ENCODE results near the gene KIRREL3.
"Not testable (repeated sequence)": the region's sequence is repeated elsewhere in the genome, so short reads cannot be mapped to it uniquely, and the experiment has no call there.

KIRREL3 gene

DNA sequence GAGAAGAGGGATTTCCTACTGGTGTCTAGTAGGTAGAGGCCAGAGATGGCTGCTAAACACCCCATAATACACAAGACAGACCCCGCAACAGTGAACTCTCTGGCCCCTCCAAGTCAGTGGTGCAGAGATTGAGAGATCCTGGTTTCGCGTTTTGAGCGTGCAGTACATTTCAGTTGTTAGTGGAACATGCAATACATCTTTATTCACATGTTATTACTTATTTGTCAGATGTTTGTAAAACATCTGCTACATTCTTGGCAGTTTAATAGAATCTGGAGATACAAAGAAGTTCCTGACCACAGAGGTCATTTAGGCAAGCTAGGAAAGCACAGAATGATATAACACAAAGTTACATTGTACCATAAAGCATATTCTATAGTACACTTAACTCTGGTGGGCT lies 603.6 kb downstream of the KIRREL3 start:
- H3K4me3 ChIP-seq (ENCODE audit: low read length), result no peak overlapping the region
- H3K27ac ChIP-seq (ENCODE audit: low read depth, low read length), result no peak overlapping the region
- H3K9ac ChIP-seq (ENCODE audit: low read length), result no peak overlapping the region
- no peaks in the 10 kb centered on the region for H3K4me1 ChIP-seq (ENCODE audit: control insufficient read depth, insufficient read depth, low read length)
- no peaks in the 10 kb centered on the region for H3K27me3 ChIP-seq (ENCODE audit: control insufficient read depth, insufficient read depth, low read length)
- no peaks in the 10 kb centered on the region for H3K36me3 ChIP-seq (ENCODE audit: control insufficient read depth, insufficient read depth, low read length)

DNA sequence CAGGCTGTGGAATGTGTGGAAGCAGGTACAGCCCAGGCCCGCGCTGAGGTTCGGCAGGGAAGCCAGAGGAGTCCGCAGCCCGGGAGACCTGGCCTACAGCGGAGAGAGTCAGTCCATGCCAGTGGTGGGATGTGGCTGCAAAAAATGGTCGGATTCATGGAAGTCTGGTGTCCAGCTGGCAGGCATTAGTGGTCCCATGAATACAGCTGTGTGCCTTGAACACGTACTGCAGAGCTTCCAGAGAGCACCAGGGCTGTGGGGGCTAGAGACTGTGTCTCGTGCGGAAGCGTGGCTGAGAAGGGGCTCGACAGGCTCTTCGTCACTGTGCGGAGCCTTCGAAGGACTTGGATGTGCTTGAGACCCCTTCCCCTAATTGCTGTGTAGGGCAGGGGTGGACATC lies 604.3 kb downstream of the KIRREL3 start:
- H3K9ac ChIP-seq (ENCODE audit: low read length); H3K27ac ChIP-seq (ENCODE audit: low read depth, low read length); H3K27me3 ChIP-seq (ENCODE audit: control insufficient read depth, insufficient read depth, low read length); H3K4me1 ChIP-seq (ENCODE audit: control insufficient read depth, insufficient read depth, low read length); H3K36me3 ChIP-seq (ENCODE audit: control insufficient read depth, insufficient read depth, low read length); H3K4me3 ChIP-seq (ENCODE audit: low read length): not testable (repeated sequence)

- not testable (repeated sequence) for H3K27ac ChIP-seq (ENCODE audit: low read depth, low read length); H3K9ac ChIP-seq (ENCODE audit: low read length); H3K4me3 ChIP-seq (ENCODE audit: low read length); H3K36me3 ChIP-seq (ENCODE audit: control insufficient read depth, insufficient read depth, low read length); H3K27me3 ChIP-seq (ENCODE audit: control insufficient read depth, insufficient read depth, low read length); H3K4me1 ChIP-seq (ENCODE audit: control insufficient read depth, insufficient read depth, low read length)
Observed at GRCh38 chr11:126395784-126396183, 604.8 kb downstream of the KIRREL3 start.

GRCh38 chr11:126394634-126395072 lies 605.9 kb downstream of the KIRREL3 start:
- H3K27me3 ChIP-seq (ENCODE audit: control insufficient read depth, insufficient read depth, low read length); H3K4me3 ChIP-seq (ENCODE audit: low read length); H3K36me3 ChIP-seq (ENCODE audit: control insufficient read depth, insufficient read depth, low read length); H3K4me1 ChIP-seq (ENCODE audit: control insufficient read depth, insufficient read depth, low read length); H3K9ac ChIP-seq (ENCODE audit: low read length); H3K27ac ChIP-seq (ENCODE audit: low read depth, low read length): not testable (repeated sequence)

- H3K27me3 ChIP-seq (ENCODE audit: control insufficient read depth, insufficient read depth, low read length), result no peaks in the 10 kb centered on the region
- no peak overlapping the region for H3K9ac ChIP-seq (ENCODE audit: low read length)
- no peak overlapping the region for H3K27ac ChIP-seq (ENCODE audit: low read depth, low read length)
- no peaks in the 10 kb centered on the region for H3K36me3 ChIP-seq (ENCODE audit: control insufficient read depth, insufficient read depth, low read length)
- H3K4me3 ChIP-seq (ENCODE audit: low read length), result no peak overlapping the region
- no peaks in the 10 kb centered on the region for H3K4me1 ChIP-seq (ENCODE audit: control insufficient read depth, insufficient read depth, low read length)
Observed at GRCh38 chr11:126394036-126394435, 606.5 kb downstream of the KIRREL3 start.

- H3K4me1 ChIP-seq (ENCODE audit: control insufficient read depth, insufficient read depth, low read length), result no peaks in the 10 kb centered on the region
- H3K36me3 ChIP-seq (ENCODE audit: control insufficient read depth, insufficient read depth, low read length), result no peaks in the 10 kb centered on the region
- H3K27me3 ChIP-seq (ENCODE audit: control insufficient read depth, insufficient read depth, low read length), result no peaks in the 10 kb centered on the region
- no peak overlapping the region for H3K27ac ChIP-seq (ENCODE audit: low read depth, low read length)
- no peak overlapping the region for H3K9ac ChIP-seq (ENCODE audit: low read length)
- no peak overlapping the region for H3K4me3 ChIP-seq (ENCODE audit: low read length)
Observed at GRCh38 chr11:126393143-126393542, 607.4 kb downstream of the KIRREL3 start.

GRCh38 chr11:126392633-126393013 lies 607.9 kb downstream of the KIRREL3 start:
- Histone ChIP-seq H3K4me3 (ENCODE audit: low read length) (no peak overlapping the region), H3K9ac (ENCODE audit: low read length) (no peak overlapping the region), H3K4me1 (ENCODE audit: control insufficient read depth, insufficient read depth, low read length) (no peaks in the 10 kb centered on the region), H3K27me3 (ENCODE audit: control insufficient read depth, insufficient read depth, low read length) (no peaks in the 10 kb centered on the region), H3K36me3 (ENCODE audit: control insufficient read depth, insufficient read depth, low read length) (no peaks in the 10 kb centered on the region), H3K27ac (ENCODE audit: low read depth, low read length) (no peak overlapping the region)

GRCh38 chr11:126391970-126392632 lies 608.5 kb downstream of the KIRREL3 start:
- H3K9ac ChIP-seq (ENCODE audit: low read length), result no peak overlapping the region
- no peaks in the 10 kb centered on the region for H3K36me3 ChIP-seq (ENCODE audit: control insufficient read depth, insufficient read depth, low read length)
- H3K27me3 ChIP-seq (ENCODE audit: control insufficient read depth, insufficient read depth, low read length), result no peaks in the 10 kb centered on the region
- H3K4me1 ChIP-seq (ENCODE audit: control insufficient read depth, insufficient read depth, low read length), result no peaks in the 10 kb centered on the region
- no peak overlapping the region for H3K27ac ChIP-seq (ENCODE audit: low read depth, low read length)
- no peak overlapping the region for H3K4me3 ChIP-seq (ENCODE audit: low read length)

GRCh38 chr11:126391286-126391954 lies 609.1 kb downstream of the KIRREL3 start:
- Histone ChIP-seq H3K27ac (ENCODE audit: low read depth, low read length) (no peak overlapping the region), H3K36me3 (ENCODE audit: control insufficient read depth, insufficient read depth, low read length) (no peaks in the 10 kb centered on the region), H3K9ac (ENCODE audit: low read length) (no peak overlapping the region), H3K4me3 (ENCODE audit: low read length) (no peak overlapping the region), H3K4me1 (ENCODE audit: control insufficient read depth, insufficient read depth, low read length) (no peaks in the 10 kb centered on the region), H3K27me3 (ENCODE audit: control insufficient read depth, insufficient read depth, low read length) (no peaks in the 10 kb centered on the region)

DNA sequence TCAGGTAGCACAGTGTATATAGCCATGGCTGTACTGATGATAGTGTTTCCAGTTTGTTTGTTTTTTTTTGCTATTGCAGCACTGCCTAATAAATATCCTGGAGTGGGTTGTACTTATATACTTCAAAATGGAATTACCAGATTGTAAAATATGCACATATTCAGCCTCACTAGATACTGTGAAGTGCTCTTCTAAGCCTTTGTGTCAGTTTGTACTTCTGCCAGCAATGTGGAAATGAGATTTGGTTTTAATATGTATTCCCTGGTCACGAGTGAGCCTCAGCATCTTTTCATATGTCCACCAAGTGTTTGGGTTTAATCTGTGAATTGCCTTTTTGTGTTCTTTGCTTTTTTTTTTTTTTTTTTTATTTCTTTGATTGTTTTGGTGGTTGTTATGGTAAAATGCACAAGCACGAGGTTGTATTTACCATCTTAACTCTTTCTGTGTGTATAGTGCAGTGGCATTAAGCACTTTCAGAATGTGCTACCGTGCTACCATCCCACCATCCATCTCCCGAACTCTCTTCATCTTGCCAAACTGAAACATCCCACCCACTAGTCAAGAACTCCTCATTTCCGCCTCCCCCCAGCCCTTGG lies 610.2 kb downstream of the KIRREL3 start:
- H3K4me3 ChIP-seq (ENCODE audit: low read length), result no peak overlapping the region
- H3K36me3 ChIP-seq (ENCODE audit: control insufficient read depth, insufficient read depth, low read length), result no peaks in the 10 kb centered on the region
- H3K9ac ChIP-seq (ENCODE audit: low read length), result no peak overlapping the region
- no peak overlapping the region for H3K27ac ChIP-seq (ENCODE audit: low read depth, low read length)
- H3K4me1 ChIP-seq (ENCODE audit: control insufficient read depth, insufficient read depth, low read length), result no peaks in the 10 kb centered on the region
- H3K27me3 ChIP-seq (ENCODE audit: control insufficient read depth, insufficient read depth, low read length), result no peaks in the 10 kb centered on the region

GRCh38 chr11:126387857-126388256 lies 612.7 kb downstream of the KIRREL3 start:
- H3K27me3 ChIP-seq (ENCODE audit: control insufficient read depth, insufficient read depth, low read length), result no peaks in the 10 kb centered on the region
- H3K4me3 ChIP-seq (ENCODE audit: low read length), result no peak overlapping the region
- H3K36me3 ChIP-seq (ENCODE audit: control insufficient read depth, insufficient read depth, low read length), result no peaks in the 10 kb centered on the region
- no peak overlapping the region for H3K9ac ChIP-seq (ENCODE audit: low read length)
- H3K4me1 ChIP-seq (ENCODE audit: control insufficient read depth, insufficient read depth, low read length), result no peaks in the 10 kb centered on the region
- no peak overlapping the region for H3K27ac ChIP-seq (ENCODE audit: low read depth, low read length)

DNA sequence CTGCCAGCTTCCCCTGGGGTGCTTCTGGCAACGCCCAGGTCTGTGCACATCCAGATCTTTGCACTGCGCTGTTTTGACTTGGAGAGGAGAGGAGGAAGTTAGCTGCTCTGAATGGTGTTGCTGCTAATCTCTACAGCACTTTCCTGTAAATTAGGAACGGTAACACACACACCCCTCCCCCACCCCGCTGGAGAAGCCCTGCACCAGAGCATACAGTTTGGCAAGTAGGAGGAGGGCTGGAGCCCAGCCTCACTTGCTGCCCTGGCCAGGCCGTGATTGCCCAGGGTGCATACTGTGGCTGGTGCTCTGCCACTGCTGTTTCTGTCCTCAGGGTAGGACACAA lies 613.9 kb downstream of the KIRREL3 start:
- not testable (repeated sequence) for H3K36me3 ChIP-seq (ENCODE audit: control insufficient read depth, insufficient read depth, low read length); H3K9ac ChIP-seq (ENCODE audit: low read length); H3K4me1 ChIP-seq (ENCODE audit: control insufficient read depth, insufficient read depth, low read length); H3K27ac ChIP-seq (ENCODE audit: low read depth, low read length); H3K27me3 ChIP-seq (ENCODE audit: control insufficient read depth, insufficient read depth, low read length); H3K4me3 ChIP-seq (ENCODE audit: low read length)

Data from rectal smooth muscle tissue (tissue), 1 donor.